Caki2 (cell line): ENCODE results near the gene PLCB1. TPM values are rescaled to one million over a fixed set of nuclear protein-coding genes. Genes with fewer than 3 reads are reported as not detected.

Experiments
- DNase-seq: peaks from one replicate; pipeline ENCODE4 v3.0.0-alpha.2; 2015; ENCODE audit warnings: low read depth
- in situ Hi-C: cut with HindIII; loops from 2 replicates; pipeline ENCODE4 v1.10.0; 2016; ENCODE audit warnings: low sequenced_read_pairs, low pct_unique_long_range_greater_than_20kb, mixed read lengths
- total RNA-seq: library from RNA; depleted of rRNA; stranded (reverse); fragments of >200 nt; shearing (Covaris generic); gene quantifications from 2 replicates; pipeline ENCODE4 v1.2.3, GENCODE V29; 2014; ENCODE audit warnings: low replicate concordance

Gene PLCB1
- total RNA-seq, 1 experiment from 2014 or later: 2.4 TPM

DNA sequence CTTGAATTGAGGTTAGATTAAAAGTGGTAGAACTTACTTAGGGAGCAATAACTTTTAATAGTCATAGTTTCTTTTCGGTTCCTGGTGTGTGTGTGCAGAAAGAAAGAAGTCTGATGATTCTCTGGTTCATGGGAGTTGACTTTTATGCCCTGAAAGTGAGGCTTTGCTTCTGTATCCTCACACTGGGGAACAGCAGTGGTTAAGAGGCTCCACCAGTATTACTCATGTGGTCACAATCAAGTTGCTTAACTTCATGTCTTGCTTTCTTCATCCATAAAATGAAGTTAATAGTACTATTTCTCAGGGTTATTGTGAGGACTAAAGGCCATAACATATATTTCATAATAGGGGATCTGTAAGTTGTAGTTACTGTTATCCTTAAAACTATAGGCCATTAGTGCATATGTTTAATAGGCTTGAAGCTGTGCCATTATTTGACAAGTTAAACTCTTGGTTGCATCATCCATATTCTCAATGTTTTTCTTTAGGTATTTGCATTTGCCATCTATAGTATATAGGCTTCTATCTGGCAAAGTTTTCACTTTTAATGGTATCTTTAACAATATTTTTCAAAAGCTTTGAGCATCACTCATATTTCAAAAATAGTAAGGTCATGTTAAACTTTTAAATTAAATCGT lies 262.4 kb downstream of the PLCB1 start:
- DNase-seq: no peak
- in situ Hi-C loops: no loop called here

- in situ Hi-C loops: no loop called here
- no peak for DNase-seq
These were observed 263.9 kb downstream of the PLCB1 start for GRCh38 chr20:8395956-8396355.

DNA sequence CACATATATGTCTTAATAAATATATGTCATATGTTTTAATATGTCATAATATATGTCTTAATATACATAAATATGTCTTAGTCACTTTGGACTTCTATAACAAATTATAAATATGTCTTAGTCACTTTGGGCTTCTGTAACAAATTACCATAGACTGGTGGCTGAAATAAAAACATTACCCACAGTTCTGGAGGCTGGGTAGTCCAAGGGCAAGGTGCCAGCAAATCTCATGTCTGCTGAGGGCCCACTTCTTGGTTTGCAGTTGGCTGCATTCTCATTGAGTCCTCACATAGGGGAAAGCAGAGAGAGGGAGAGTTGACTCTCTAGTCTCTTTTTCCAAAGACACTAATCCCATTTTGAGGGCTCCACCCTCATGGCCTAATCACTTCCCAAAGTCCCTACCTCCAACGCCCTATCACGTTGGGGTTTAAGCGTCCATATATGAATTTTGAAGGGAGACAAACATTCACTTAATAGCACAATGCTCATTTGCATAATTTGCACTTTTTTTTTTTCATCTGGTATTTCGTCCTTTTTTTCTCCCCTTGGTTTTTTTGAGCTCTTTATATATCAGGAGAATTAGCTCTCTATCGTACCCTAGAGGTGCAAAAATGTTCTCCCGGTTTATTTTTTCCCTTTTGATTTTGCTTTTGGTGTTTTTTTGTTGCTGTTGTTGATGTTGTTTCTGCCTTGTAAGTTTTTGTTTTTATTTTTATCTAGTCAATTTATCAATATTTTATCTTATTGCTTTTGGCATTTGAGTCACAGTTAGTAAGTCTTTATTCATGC lies 266.4 kb downstream of the PLCB1 start:
- DNase-seq: no peak
- in situ Hi-C loops: no loop called here

- no peak for DNase-seq
- in situ Hi-C loops: no loop called here
These were observed 267.9 kb downstream of the PLCB1 start for GRCh38 chr20:8399947-8400346.

DNA sequence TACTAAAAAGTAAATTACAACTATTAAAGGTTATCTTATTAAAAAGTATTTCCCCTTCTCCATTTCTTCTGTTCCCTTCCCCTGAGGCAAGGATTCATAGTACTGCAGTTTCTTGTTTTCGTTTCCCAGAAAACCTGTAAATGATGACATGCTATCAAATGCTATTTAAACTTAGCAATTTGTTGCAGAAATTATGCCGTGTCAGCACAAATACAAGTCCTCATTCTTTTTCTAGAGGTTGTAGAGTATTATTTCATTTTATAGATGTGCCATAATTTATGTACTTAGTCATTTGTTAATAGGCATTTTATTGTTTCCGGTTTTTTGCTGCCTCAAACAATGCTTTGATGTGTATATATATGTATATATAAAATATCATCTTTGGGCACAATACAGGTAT lies 268.4 kb downstream of the PLCB1 start:
- DNase-seq: no peak
- in situ Hi-C loops: no loop called here

DNA sequence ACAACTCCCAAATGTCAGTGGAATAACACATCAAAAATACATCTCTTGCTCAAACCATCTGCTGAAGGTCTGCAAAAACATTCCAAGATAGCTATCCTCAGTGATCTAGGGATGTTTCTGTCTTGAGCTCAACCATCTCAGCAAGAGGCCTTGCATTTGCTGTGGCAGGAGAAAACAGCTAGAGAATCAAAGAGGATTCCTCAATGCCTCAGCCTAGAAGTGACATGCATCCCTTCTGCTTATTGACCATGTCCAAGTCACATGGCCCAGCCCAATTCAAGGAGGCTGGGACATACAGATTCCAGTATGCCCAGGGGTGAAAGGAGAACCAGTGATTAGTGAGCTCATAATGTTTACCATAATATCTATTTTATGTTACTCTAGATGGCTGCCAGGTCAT lies 269.5 kb downstream of the PLCB1 start:
- in situ Hi-C loops: no loop called here
- no peak for DNase-seq

- in situ Hi-C loops: no loop called here
- no peak for DNase-seq
These were observed 270.7 kb downstream of the PLCB1 start for GRCh38 chr20:8402798-8403197.

DNA sequence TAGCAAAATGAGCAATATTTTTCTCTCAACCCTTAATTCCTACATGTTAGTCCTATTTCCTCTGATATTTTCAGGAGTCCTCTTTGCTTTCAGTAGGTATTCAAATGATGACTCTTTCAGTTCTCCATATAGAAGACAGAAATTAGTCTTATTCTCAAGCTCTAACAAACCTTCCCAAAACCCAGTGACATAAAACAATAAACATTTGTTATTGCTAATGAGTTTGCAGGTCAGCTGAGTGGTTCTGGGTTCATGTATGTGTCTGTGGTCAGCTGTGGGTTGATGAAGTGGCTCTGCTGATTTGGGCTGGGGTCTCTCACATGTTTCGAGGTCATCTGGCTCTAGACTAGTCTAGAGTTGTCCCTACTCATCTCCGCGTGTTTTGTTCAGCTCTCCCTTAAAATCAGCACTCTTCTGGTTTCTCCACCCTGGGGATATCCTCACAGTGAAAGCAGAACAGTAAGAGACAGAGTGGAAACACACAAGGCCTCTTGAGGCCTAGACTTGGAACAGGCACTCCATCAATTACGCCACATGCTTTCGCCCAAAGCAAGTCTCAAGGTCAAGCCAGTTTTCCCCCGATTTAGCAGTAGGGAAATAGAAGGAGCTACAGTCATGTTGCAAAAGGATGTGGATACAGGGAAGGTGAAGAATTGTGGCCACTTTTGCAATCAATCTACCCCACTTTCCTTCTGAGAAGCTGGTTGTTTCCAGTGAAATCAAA lies 273.0 kb downstream of the PLCB1 start:
- in situ Hi-C loops: no loop called here

DNA sequence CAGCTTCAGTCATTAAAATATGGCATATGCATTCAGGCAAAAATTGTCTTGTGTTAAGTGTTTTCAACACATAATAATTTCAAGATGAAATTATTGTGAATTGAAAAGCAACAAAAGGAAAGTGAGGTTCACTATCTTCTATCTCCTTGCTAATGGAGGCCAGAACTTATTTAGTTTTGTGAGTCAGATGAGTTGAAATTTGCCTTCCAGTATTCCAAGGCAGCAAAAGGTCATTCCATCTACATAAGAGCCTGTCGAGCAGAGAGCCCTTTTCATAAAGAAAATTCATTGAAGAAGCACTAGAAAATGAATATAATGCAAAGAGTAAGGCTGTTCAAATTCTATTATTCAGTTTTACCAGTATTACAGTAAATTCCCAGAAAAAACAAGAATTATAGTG lies 274.3 kb downstream of the PLCB1 start:
- DNase-seq: no peak
- in situ Hi-C loops: no loop called here

More for the DNA sequence above, 273.0 kb downstream of the PLCB1 start:
- no peak for DNase-seq

DNA sequence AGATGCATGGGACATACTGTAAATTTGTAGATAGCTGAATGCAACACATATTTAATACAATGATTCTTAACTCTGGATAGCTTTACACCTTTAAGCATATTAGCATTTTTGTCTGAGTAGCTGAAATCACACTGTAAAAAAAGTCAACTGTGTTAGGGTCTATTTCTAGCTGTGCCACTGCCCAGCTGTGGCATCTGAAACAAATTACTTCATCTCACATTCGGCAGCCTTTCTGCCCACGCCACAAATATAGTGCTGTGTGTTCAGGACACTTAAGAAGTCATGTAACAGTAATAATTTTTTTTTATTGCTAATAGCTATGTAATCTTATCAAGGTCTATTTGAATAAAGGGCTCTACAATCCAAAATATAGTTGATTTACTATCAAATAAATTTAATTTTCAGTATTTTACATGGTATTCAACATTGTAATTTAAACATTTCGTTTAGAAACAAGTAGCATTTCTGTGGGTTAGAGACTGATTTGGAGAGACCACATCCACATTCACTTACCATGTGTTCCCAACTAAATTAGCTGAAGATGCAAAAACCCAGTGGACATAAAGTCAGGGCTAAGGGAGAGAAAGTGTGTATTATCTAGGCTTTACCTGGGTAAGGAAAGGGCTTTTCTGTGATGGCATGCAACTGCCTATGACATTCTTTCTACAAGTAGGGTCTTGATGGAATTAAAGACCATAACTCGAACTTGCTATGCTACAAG lies 276.7 kb downstream of the PLCB1 start:
- DNase-seq: no peak
- in situ Hi-C loops: no loop called here

- in situ Hi-C loops: no loop called here
- DNase-seq: no peak
These were observed 281.6 kb downstream of the PLCB1 start for GRCh38 chr20:8413691-8414090.

DNA sequence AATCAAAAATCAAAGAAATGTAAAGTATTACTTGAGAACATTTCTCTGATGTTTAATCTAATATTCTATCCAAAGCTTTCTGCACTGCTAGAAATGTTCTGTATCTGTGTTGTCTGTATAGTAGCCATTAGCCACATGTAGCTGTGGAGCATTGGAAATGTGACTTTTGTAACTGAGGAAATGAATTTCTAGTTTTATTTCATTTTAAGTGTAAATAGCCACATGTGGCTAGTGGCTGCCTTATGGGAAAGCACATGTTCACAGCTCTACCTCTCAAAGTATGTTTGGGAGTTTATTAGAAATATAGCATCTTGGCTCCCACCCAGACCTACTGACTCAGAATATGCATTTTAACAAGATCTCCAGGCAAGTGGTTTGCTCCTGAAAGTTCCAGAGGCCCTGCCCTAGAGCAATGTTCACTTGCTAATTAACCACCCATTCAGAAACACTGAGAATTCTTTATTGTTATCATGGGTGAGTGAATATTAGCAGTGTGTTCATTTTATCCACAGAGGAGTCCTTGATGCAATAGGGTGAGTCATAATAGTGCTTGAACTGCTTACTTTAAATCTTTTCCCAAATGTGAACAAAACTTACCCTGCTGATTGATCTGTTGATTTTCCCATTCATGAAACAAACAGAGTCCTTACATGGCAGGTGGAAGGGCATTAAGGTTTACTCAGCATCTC lies 282.7 kb downstream of the PLCB1 start:
- DNase-seq: peak; percentile 60

DNA sequence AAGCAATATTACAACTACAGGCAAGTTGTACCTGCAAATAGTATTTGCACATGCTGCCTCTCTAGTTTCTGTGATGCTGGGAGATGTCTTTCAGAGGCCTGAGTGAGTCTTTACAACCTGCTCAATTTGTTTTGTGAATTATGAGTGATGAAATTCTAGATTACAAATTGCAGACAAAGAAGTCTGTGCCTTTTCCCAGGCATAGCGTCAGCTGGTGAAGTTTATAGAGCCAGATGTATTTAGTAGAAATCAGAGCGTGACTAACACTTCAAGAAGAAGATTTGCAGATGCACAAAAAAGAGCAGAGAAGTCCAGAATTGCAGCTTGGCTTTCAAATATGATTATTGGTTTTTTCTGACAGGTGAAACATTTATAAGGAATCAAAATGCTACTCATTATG lies 289.9 kb downstream of the PLCB1 start:
- in situ Hi-C loops: no loop called here
- no peak for DNase-seq

More for the DNA sequence above, 282.7 kb downstream of the PLCB1 start:
- in situ Hi-C loops: no loop called here

- in situ Hi-C loops: no loop called here
- no peak for DNase-seq
These were observed 291.4 kb downstream of the PLCB1 start for GRCh38 chr20:8423482-8423881.

GRCh38 chr20:8424010-8424409 lies 291.9 kb downstream of the PLCB1 start:
- DNase-seq: no peak
- in situ Hi-C loops: no loop called here

GRCh38 chr20:8425016-8425415 lies 292.9 kb downstream of the PLCB1 start:
- no peak for DNase-seq
- in situ Hi-C loops: no loop called here

DNA sequence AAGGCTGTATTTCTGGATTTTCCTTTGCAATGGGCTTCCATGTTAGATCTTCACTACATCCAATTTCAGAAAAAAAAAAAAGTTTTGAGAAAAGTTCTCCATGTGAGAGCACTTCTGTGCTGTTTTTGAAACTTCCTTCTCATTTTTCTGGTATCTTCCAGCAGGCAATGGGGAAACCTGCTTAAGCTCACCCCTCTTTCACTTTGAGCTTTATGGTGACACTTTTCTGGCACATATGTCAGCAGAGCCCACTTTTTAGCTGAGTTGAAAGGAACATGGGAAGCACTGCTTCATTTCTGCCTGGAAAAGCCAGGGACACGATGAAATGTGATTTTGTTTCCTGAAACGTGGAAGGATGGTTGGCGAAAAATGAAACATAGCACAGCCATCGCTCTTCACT lies 293.7 kb downstream of the PLCB1 start:
- no peak for DNase-seq
- in situ Hi-C loops: no loop called here

DNA sequence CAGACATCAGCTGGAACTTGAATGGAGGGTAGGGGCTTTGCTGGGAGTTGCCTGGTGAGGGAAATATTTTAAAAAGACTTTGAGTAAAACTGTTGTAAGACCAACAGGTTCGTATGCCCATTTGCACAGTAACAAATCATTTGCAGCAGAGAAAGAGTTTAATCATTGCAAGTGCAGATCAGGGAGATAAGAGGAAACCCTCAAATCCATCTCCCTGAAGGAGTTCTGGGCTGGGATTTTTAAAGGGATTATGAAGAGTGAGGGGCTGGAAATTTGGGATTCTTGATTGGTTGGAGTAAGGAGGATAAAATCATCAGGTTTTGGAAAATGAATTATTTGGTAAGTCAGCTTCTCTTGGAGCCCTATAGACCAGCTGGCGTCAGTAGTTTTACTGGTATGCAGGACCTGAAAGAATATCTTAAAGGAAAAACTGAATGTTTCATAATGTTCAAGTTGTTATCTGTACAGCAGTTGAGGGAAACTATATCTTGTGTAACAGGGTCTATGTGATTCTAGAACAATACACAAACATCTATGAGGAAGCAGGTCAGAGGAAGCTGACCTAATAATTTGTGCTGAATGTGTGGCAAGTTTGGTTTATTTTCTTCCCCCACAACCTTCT lies 295.5 kb downstream of the PLCB1 start:
- DNase-seq: no peak
- in situ Hi-C loops: no loop called here
